NCI-H748 treated with DMSO at 0.1 percent for 48 hours (cell line): Measurements from ENCODE around the gene SRSF8.
"Not testable (repeated sequence)": the region's sequence is repeated elsewhere in the genome, so short reads cannot be mapped to it uniquely, and the experiment has no call there.

ENCODE experiments used
- DNase-seq: peaks from one replicate; lab custom pipeline; 2025; lab: John Stamatoyannopoulos, UW

The SRSF8 gene

GRCh38 chr11:95095858-95096587 lies 29.3 kb downstream of the SRSF8 start:
- DNase-seq: no peak

- no peak for DNase-seq
Measured at GRCh38 chr11:95097209-95097608, 30.5 kb downstream of the SRSF8 start.

- DNase-seq: no peak
Measured at GRCh38 chr11:95098826-95099225, 32.1 kb downstream of the SRSF8 start.

GRCh38 chr11:95100191-95100648 lies 33.5 kb downstream of the SRSF8 start:
- DNase-seq: no peak

GRCh38 chr11:95100856-95101507 lies 34.3 kb downstream of the SRSF8 start:
- no peak for DNase-seq

- no peak for DNase-seq
Measured at GRCh38 chr11:95101935-95102334, 35.2 kb downstream of the SRSF8 start.

GRCh38 chr11:95102733-95103132 lies 36.0 kb downstream of the SRSF8 start:
- DNase-seq: no peak

- DNase-seq: no peak
Measured at GRCh38 chr11:95103701-95104100, 37.0 kb downstream of the SRSF8 start.

- no peak for DNase-seq
Measured at GRCh38 chr11:95104121-95104830, 37.6 kb downstream of the SRSF8 start.

GRCh38 chr11:95104856-95105255 lies 38.1 kb downstream of the SRSF8 start:
- no peak for DNase-seq

- DNase-seq: no peak
Measured at GRCh38 chr11:95108159-95108611, 41.5 kb downstream of the SRSF8 start.

GRCh38 chr11:95108671-95109551 lies 42.2 kb downstream of the SRSF8 start:
- DNase-seq: no peak

GRCh38 chr11:95111471-95111870 lies 44.8 kb downstream of the SRSF8 start:
- not testable (repeated sequence) for DNase-seq

- DNase-seq: no peak
Measured at GRCh38 chr11:95111923-95112540, 45.3 kb downstream of the SRSF8 start.

- no peak for DNase-seq
Measured at GRCh38 chr11:95115597-95115996, 48.9 kb downstream of the SRSF8 start.

- no peak for DNase-seq
Measured at GRCh38 chr11:95119361-95120060, 52.8 kb downstream of the SRSF8 start.
